GM23338 (cell line): ENCODE measurements around the gene BCL2L13. TPM values are rescaled to one million over a fixed set of nuclear protein-coding genes. Genes with fewer than 3 reads are reported as not detected.
A peak's percentile ranks its signal among the peaks of the same experiment; 100 is the strongest.

ENCODE experiments used
- ATAC-seq: fragments of 200-7000 bp; cut with Tn5 transposase; 3 replicates; pipeline ENCODE4 v1.9.1; 2020
- DNase-seq: peaks from one replicate; pipeline ENCODE4 v3.0.0-alpha.2; 2015; ENCODE audit warnings: low spot score
- H2AFZ ChIP-seq: fragments of 200-600 bp; sonication (generic); 2 replicates; pipeline ENCODE4 v1.8.0; 2016; ENCODE audit warnings: antibody characterized with exemption, mild to moderate bottlenecking, moderate library complexity
- H3F3A ChIP-seq: fragments of 200-600 bp; sonication (generic); replicated peaks from 2 replicates; pipeline ENCODE4 v1.8.0; 2017; ENCODE audit warnings: antibody characterized with exemption, mixed run types, low read depth
- H3K27ac ChIP-seq: fragments of 200-600 bp; sonication (generic); 2 replicates; pipeline ENCODE4 v1.6.1; 2016; ENCODE audit warnings: low read depth
- H3K27me3 ChIP-seq: fragments of 200-600 bp; sonication (generic); 2 replicates; pipeline ENCODE4 v1.8.0; 2016; ENCODE audit warnings: mild to moderate bottlenecking, mixed run types, moderate library complexity; ENCODE audit not compliant: insufficient read depth
- H3K36me3 ChIP-seq: fragments of 200-600 bp; sonication (generic); 2 replicates; pipeline ENCODE4 v1.8.0; 2016; ENCODE audit warnings: mild to moderate bottlenecking; ENCODE audit not compliant: insufficient read depth
- H3K4me1 ChIP-seq: fragments of 200-600 bp; sonication (generic); 2 replicates; pipeline ENCODE4 v1.8.0; 2016; ENCODE audit warnings: mild to moderate bottlenecking, moderate library complexity; ENCODE audit not compliant: insufficient read depth
- H3K4me2 ChIP-seq: fragments of 200-600 bp; sonication (generic); 2 replicates; pipeline ENCODE4 v1.7.1; 2017; ENCODE audit warnings: mixed run types
- H3K4me3 ChIP-seq: fragments of 200-600 bp; sonication (generic); 2 replicates; pipeline ENCODE4 v1.6.1; 2016; ENCODE audit warnings: mixed run types
- H3K79me2 ChIP-seq: fragments of 200-600 bp; sonication (generic); replicated peaks from 2 replicates; pipeline ENCODE4 v1.8.0; 2017; ENCODE audit warnings: mild to moderate bottlenecking; ENCODE audit not compliant: insufficient read depth
- H3K9me2 ChIP-seq: fragments of 200-600 bp; sonication (generic); 2 replicates; pipeline ENCODE4 v1.8.0; 2017; ENCODE audit not compliant: insufficient read depth
- H4K20me1 ChIP-seq: fragments of 200-600 bp; sonication (generic); replicated peaks from 2 replicates; pipeline ENCODE4 v1.8.0; 2017; ENCODE audit warnings: mild to moderate bottlenecking; ENCODE audit not compliant: insufficient read depth
- H3K27ac Mint-ChIP-seq: 2 replicates; pipeline ENCODE4 v1.8.0; 2020; ENCODE audit warnings: inconsistent platforms, mild to moderate bottlenecking, moderate library complexity, mixed read lengths
- H3K27me3 Mint-ChIP-seq: 3 replicates; pipeline ENCODE4 v1.8.0; 2022; ENCODE audit warnings: low read depth, mild to moderate bottlenecking, moderate library complexity, mixed read lengths, inconsistent platforms; ENCODE audit not compliant: insufficient read depth, poor library complexity
- H3K36me3 Mint-ChIP-seq: 3 replicates; pipeline ENCODE4 v1.8.0; 2021; ENCODE audit warnings: low read depth, mild to moderate bottlenecking, inconsistent platforms, moderate library complexity, mixed read lengths
- H3K4me1 Mint-ChIP-seq: 3 replicates; pipeline ENCODE4 v1.8.0; 2020; ENCODE audit warnings: mild to moderate bottlenecking, inconsistent platforms, mixed read lengths
- H3K4me3 Mint-ChIP-seq: 3 replicates; pipeline ENCODE4 v1.8.0; 2021; ENCODE audit warnings: moderate library complexity, mild to moderate bottlenecking, inconsistent platforms, mixed read lengths
- H3K9me3 Mint-ChIP-seq: 3 replicates; pipeline ENCODE4 v1.8.0; 2020; ENCODE audit warnings: moderate library complexity, mild to moderate bottlenecking, inconsistent platforms, mixed read lengths
- CREB1 ChIP-seq: fragments of 250-450 bp; sonication (Bioruptor Pico); IDR thresholded peaks from 2 replicates; pipeline ENCODE4 v1.5.0; 2020; ENCODE audit warnings: low read depth, mild to moderate bottlenecking, moderate library complexity
- EZH2 ChIP-seq: fragments of 200-600 bp; sonication (generic); IDR thresholded peaks from one replicate; pipeline ENCODE4 v1.8.0; 2017; ENCODE audit warnings: antibody characterized with exemption, mild to moderate bottlenecking, low read depth; ENCODE audit not compliant: unreplicated experiment
- EZH2phosphoT487 ChIP-seq: fragments of 200-600 bp; sonication (generic); IDR thresholded peaks from one replicate; pipeline ENCODE4 v1.8.1; 2018; ENCODE audit warnings: antibody characterized with exemption; ENCODE audit not compliant: unreplicated experiment
- JUNB ChIP-seq: IDR thresholded peaks from one replicate; pipeline ENCODE4 v1.6.1; 2016; ENCODE audit warnings: antibody characterized with exemption; ENCODE audit not compliant: unreplicated experiment
- NANOG ChIP-seq: IDR thresholded peaks from 2 replicates; pipeline ENCODE4 v1.6.1; 2016; ENCODE audit warnings: antibody characterized with exemption, borderline replicate concordance
- POLR2AphosphoS5 ChIP-seq: IDR thresholded peaks from 2 replicates; pipeline ENCODE4 v1.6.1; 2016; ENCODE audit warnings: antibody characterized with exemption, low read depth
- STAT1 ChIP-seq: IDR thresholded peaks from one replicate; pipeline ENCODE4 v1.6.1; 2016; ENCODE audit warnings: antibody characterized with exemption; ENCODE audit not compliant: unreplicated experiment
- ZNF114 ChIP-seq: fragments of 250-450 bp; sonication (Bioruptor Pico); IDR thresholded peaks from 2 replicates; pipeline ENCODE4 v1.5.0; 2020; ENCODE audit warnings: mild to moderate bottlenecking, moderate library complexity
- ZNF331 ChIP-seq: fragments of 250-450 bp; sonication (Bioruptor Pico); IDR thresholded peaks from 2 replicates; pipeline ENCODE4 v1.5.0; 2020; ENCODE audit warnings: low read depth, mild to moderate bottlenecking, moderate library complexity
- polyA plus RNA-seq: library from polyadenylated mRNA; unstranded; fragments of >200 nt; fragmentation: Nextera tagmentation; extraction: Ambion mirVana; gene quantifications from 2 replicates; pipeline ENCODE4 v1.2.1, GENCODE V29; 2016
- total RNA-seq: library from RNA; depleted of rRNA; stranded (reverse); fragments of >200 nt; shearing (Covaris generic); gene quantifications from 2 replicates; pipeline ENCODE4 v1.2.3, GENCODE V29; 2014
- TF ChIP-seq, protein P1 (sequence below): IDR thresholded peaks from 2 replicates; pipeline ENCODE4 v1.6.1; 2016; ENCODE audit warnings: antibody characterized with exemption
- TF ChIP-seq, protein P2 (sequence below): fragments of 250-450 bp; sonication (Bioruptor Pico); IDR thresholded peaks from 2 replicates; pipeline ENCODE4 v1.5.0; 2020; ENCODE audit warnings: mild to moderate bottlenecking, moderate library complexity
- TF ChIP-seq, protein P3 (sequence below): IDR thresholded peaks from one replicate; pipeline ENCODE4 v1.6.1; 2018; ENCODE audit warnings: antibody characterized with exemption; ENCODE audit not compliant: unreplicated experiment
- TF ChIP-seq, protein P4 (sequence below), 2 experiments: fragments of 200-600 bp in 1 of 2; sonication (generic) in 1 of 2; conservative IDR thresholded peaks; 2 replicates each; pipeline versions ENCODE4 v1.5.1 to v1.6.1; 2016 to 2017; ENCODE audit warnings: antibody characterized with exemption in 2 of 2, low read depth in 2 of 2, mild to moderate bottlenecking in 2 of 2, moderate library complexity in 1 of 2

The BCL2L13 gene
- total and polyA plus RNA-seq, 2 experiments from 2014 or later, result 22.4 to 32.3 TPM

DNA sequence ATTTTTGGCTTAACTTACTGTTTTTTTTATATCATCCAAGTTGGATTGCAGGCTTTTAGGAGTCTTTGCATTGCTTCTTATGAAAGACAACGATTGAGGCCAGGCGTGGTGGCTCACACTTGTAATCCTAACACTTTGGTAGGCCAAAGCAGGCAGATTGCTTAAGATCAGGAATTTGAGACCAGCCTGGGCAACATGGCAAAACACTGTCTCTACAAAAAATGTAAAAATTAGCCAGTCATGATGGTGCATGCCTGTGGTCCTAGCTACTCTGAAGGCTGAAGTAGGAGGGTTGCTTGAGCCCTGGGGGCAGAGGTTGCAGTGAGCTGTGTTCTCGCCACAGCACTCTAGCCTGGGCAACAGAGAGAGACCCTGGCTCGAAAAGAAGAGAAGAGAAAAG lies 79.2 kb downstream of the BCL2L13 start:
- no peaks in the 10 kb centered on the region for H3K9me3 Mint-ChIP-seq
- H3K27ac Mint-ChIP-seq, result no peak overlapping the region; the same call in 1 of the 2 replicates
- no peaks in the 10 kb centered on the region for H3F3A ChIP-seq
- H3K4me2 ChIP-seq, result no peak overlapping the region
- H3K4me1 Mint-ChIP-seq, result peaks cover under 1% of the 10 kb centered on the region; the same call in 2 of the 3 replicates
- no peak overlapping the region for H3K4me3 Mint-ChIP-seq
- H2AFZ ChIP-seq, result no peak overlapping the region
- H3K27ac ChIP-seq, result 0 out of 2 replicates have a peak overlapping the region, but pooled peaks have one; percentile 55
- no peaks in the 10 kb centered on the region for H4K20me1 ChIP-seq
- H3K9me2 ChIP-seq, result no peaks in the 10 kb centered on the region
- no peaks in the 10 kb centered on the region for H3K36me3 Mint-ChIP-seq
- peaks cover 2% of the 10 kb centered on the region for H3K27me3 Mint-ChIP-seq
- TF ChIP-seq JUNB (no peak), POLR2AphosphoS5 (no peak), NANOG (no peak), STAT1 (no peak), CREB1 (no peak), ZNF331 (no peak), ZNF114 (no peak), EZH2 (no peak), EZH2phosphoT487 (no peak)
- TF ChIP-seq, protein P1, sequence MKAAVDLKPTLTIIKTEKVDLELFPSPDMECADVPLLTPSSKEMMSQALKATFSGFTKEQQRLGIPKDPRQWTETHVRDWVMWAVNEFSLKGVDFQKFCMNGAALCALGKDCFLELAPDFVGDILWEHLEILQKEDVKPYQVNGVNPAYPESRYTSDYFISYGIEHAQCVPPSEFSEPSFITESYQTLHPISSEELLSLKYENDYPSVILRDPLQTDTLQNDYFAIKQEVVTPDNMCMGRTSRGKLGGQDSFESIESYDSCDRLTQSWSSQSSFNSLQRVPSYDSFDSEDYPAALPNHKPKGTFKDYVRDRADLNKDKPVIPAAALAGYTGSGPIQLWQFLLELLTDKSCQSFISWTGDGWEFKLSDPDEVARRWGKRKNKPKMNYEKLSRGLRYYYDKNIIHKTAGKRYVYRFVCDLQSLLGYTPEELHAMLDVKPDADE, result no peak
- TF ChIP-seq, protein P2, sequence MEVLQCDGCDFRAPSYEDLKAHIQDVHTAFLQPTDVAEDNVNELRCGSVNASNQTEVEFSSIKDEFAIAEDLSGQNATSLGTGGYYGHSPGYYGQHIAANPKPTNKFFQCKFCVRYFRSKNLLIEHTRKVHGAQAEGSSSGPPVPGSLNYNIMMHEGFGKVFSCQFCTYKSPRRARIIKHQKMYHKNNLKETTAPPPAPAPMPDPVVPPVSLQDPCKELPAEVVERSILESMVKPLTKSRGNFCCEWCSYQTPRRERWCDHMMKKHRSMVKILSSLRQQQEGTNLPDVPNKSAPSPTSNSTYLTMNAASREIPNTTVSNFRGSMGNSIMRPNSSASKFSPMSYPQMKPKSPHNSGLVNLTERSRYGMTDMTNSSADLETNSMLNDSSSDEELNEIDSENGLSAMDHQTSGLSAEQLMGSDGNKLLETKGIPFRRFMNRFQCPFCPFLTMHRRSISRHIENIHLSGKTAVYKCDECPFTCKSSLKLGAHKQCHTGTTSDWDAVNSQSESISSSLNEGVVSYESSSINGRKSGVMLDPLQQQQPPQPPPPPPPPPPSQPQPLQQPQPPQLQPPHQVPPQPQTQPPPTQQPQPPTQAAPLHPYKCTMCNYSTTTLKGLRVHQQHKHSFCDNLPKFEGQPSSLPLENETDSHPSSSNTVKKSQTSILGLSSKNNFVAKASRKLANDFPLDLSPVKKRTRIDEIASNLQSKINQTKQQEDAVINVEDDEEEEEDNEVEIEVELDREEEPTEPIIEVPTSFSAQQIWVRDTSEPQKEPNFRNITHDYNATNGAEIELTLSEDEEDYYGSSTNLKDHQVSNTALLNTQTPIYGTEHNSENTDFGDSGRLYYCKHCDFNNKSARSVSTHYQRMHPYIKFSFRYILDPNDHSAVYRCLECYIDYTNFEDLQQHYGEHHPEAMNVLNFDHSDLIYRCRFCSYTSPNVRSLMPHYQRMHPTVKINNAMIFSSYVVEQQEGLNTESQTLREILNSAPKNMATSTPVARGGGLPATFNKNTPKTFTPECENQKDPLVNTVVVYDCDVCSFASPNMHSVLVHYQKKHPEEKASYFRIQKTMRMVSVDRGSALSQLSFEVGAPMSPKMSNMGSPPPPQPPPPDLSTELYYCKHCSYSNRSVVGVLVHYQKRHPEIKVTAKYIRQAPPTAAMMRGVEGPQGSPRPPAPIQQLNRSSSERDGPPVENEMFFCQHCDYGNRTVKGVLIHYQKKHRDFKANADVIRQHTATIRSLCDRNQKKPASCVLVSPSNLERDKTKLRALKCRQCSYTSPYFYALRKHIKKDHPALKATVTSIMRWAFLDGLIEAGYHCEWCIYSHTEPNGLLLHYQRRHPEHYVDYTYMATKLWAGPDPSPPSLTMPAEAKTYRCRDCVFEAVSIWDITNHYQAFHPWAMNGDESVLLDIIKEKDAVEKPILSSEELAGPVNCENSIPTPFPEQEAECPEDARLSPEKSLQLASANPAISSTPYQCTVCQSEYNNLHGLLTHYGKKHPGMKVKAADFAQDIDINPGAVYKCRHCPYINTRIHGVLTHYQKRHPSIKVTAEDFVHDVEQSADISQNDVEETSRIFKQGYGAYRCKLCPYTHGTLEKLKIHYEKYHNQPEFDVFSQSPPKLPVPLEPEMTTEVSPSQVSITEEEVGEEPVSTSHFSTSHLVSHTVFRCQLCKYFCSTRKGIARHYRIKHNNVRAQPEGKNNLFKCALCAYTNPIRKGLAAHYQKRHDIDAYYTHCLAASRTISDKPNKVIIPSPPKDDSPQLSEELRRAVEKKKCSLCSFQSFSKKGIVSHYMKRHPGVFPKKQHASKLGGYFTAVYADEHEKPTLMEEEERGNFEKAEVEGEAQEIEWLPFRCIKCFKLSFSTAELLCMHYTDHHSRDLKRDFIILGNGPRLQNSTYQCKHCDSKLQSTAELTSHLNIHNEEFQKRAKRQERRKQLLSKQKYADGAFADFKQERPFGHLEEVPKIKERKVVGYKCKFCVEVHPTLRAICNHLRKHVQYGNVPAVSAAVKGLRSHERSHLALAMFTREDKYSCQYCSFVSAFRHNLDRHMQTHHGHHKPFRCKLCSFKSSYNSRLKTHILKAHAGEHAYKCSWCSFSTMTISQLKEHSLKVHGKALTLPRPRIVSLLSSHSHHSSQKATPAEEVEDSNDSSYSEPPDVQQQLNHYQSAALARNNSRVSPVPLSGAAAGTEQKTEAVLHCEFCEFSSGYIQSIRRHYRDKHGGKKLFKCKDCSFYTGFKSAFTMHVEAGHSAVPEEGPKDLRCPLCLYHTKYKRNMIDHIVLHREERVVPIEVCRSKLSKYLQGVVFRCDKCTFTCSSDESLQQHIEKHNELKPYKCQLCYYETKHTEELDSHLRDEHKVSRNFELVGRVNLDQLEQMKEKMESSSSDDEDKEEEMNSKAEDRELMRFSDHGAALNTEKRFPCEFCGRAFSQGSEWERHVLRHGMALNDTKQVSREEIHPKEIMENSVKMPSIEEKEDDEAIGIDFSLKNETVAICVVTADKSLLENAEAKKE (CRISPR knock-in tag), result no peak
- TF ChIP-seq, protein P3, sequence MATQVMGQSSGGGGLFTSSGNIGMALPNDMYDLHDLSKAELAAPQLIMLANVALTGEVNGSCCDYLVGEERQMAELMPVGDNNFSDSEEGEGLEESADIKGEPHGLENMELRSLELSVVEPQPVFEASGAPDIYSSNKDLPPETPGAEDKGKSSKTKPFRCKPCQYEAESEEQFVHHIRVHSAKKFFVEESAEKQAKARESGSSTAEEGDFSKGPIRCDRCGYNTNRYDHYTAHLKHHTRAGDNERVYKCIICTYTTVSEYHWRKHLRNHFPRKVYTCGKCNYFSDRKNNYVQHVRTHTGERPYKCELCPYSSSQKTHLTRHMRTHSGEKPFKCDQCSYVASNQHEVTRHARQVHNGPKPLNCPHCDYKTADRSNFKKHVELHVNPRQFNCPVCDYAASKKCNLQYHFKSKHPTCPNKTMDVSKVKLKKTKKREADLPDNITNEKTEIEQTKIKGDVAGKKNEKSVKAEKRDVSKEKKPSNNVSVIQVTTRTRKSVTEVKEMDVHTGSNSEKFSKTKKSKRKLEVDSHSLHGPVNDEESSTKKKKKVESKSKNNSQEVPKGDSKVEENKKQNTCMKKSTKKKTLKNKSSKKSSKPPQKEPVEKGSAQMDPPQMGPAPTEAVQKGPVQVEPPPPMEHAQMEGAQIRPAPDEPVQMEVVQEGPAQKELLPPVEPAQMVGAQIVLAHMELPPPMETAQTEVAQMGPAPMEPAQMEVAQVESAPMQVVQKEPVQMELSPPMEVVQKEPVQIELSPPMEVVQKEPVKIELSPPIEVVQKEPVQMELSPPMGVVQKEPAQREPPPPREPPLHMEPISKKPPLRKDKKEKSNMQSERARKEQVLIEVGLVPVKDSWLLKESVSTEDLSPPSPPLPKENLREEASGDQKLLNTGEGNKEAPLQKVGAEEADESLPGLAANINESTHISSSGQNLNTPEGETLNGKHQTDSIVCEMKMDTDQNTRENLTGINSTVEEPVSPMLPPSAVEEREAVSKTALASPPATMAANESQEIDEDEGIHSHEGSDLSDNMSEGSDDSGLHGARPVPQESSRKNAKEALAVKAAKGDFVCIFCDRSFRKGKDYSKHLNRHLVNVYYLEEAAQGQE, result no peak
- TF ChIP-seq, protein P4, sequence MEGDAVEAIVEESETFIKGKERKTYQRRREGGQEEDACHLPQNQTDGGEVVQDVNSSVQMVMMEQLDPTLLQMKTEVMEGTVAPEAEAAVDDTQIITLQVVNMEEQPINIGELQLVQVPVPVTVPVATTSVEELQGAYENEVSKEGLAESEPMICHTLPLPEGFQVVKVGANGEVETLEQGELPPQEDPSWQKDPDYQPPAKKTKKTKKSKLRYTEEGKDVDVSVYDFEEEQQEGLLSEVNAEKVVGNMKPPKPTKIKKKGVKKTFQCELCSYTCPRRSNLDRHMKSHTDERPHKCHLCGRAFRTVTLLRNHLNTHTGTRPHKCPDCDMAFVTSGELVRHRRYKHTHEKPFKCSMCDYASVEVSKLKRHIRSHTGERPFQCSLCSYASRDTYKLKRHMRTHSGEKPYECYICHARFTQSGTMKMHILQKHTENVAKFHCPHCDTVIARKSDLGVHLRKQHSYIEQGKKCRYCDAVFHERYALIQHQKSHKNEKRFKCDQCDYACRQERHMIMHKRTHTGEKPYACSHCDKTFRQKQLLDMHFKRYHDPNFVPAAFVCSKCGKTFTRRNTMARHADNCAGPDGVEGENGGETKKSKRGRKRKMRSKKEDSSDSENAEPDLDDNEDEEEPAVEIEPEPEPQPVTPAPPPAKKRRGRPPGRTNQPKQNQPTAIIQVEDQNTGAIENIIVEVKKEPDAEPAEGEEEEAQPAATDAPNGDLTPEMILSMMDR (conservative IDR thresholded peaks at IDR 0.05; ENCODE audit: low read depth in 2 of 2), result no peak
- H3K27me3 ChIP-seq, result no peaks in the 10 kb centered on the region
- H3K36me3 ChIP-seq, result no peaks in the 10 kb centered on the region
- no peak overlapping the region for H3K4me3 ChIP-seq
- DNase-seq, result no peak
- ATAC-seq, result no peak
- no peaks in the 10 kb centered on the region for H3K4me1 ChIP-seq
- no peaks in the 10 kb centered on the region for H3K79me2 ChIP-seq
